ENCODE data around the gene EEF1AKMT2. TPM values are rescaled to one million over a fixed set of nuclear protein-coding genes. Genes with fewer than 3 reads are reported as not detected.

Gene EEF1AKMT2
- total RNA-seq, 2 experiments from 2014 or later: 22.3 to 25.5 TPM

- ATAC-seq (no peak), DNase-seq (no peak)
- peak overlapping the region; percentile 36 for H3K4me3 Mint-ChIP-seq
- peaks cover 17% of the 10 kb centered on the region for H3K36me3 Mint-ChIP-seq (ENCODE audit: low read depth)
- ChIA-PET CTCF (interaction anchor here (0.8 to 9.0 kb wide), 7 partner anchors 10 to 79 kb away, joined by 3 to 92 read pairs (median 4); no protein-coding TSS in a partner anchor), POLR2A (interaction anchor here (1.5 to 1.8 kb wide), 3 partner anchors 9 to 32 kb away, joined by 3 to 10 read pairs (median 5); no protein-coding TSS in a partner anchor)
- H3K9me3 Mint-ChIP-seq (ENCODE audit: insufficient read depth): no peaks in the 10 kb centered on the region
- no peaks in the 10 kb centered on the region for H3K27me3 Mint-ChIP-seq (ENCODE audit: low read depth)
- peak overlapping the region; percentile 62 for H3K27ac Mint-ChIP-seq
- H3K4me1 Mint-ChIP-seq (ENCODE audit: low read depth): peaks cover 71% of the 10 kb centered on the region
Observed at GRCh38 chr10:124728071-124728829, 63.4 kb downstream of the EEF1AKMT2 start.

GRCh38 chr10:124727361-124727960, 64.2 kb downstream of the EEF1AKMT2 start:
- H3K9me3 Mint-ChIP-seq (ENCODE audit: insufficient read depth): no peaks in the 10 kb centered on the region
- H3K4me1 Mint-ChIP-seq (ENCODE audit: low read depth): peaks cover 72% of the 10 kb centered on the region
- DNase-seq (no peak), ATAC-seq (no peak)
- H3K27ac Mint-ChIP-seq: peak overlapping the region; percentile 18
- no peak overlapping the region for H3K4me3 Mint-ChIP-seq
- ChIA-PET CTCF (interaction anchor here (1.1 to 9.0 kb wide), 3 partner anchors 9 to 14 kb away, joined by 4 to 92 read pairs (median 81); no protein-coding TSS in a partner anchor), POLR2A (interaction anchor here (1.5 kb wide), 1 partner anchor 23 kb away, joined by 3 read pairs; no protein-coding TSS in a partner anchor)
- no peaks in the 10 kb centered on the region for H3K27me3 Mint-ChIP-seq (ENCODE audit: low read depth)
- H3K36me3 Mint-ChIP-seq (ENCODE audit: low read depth): peaks cover 13% of the 10 kb centered on the region

- Mint-ChIP-seq H3K9me3 (ENCODE audit: insufficient read depth) (no peaks in the 10 kb centered on the region), H3K36me3 (ENCODE audit: low read depth) (peaks cover 9% of the 10 kb centered on the region), H3K4me1 (ENCODE audit: low read depth) (peaks cover 74% of the 10 kb centered on the region), H3K27me3 (ENCODE audit: low read depth) (no peaks in the 10 kb centered on the region), H3K4me3 (no peak overlapping the region), H3K27ac (no peak overlapping the region)
- ChIA-PET CTCF (interaction anchor here (1.1 to 11.0 kb wide), 5 partner anchors 8 to 79 kb away, joined by 3 to 180 read pairs (median 7); no protein-coding TSS in a partner anchor), POLR2A (interaction anchor here (0.7 to 1.7 kb wide), 3 partner anchors 15 to 74 kb away, joined by 3 read pairs; no protein-coding TSS in a partner anchor)
- DNase-seq (no peak), ATAC-seq (no peak)
Observed at GRCh38 chr10:124725791-124726190, 65.9 kb downstream of the EEF1AKMT2 start.

- POLR2A ChIA-PET: interaction anchor here (1.0 to 1.7 kb wide), 3 partner anchors 8 to 36 kb away, joined by 3 to 4 read pairs (median 3); no protein-coding TSS in a partner anchor
- CTCF ChIA-PET: interaction anchor here (0.8 to 11.0 kb wide), 4 partner anchors 9 to 78 kb away, joined by 3 to 180 read pairs (median 5); no protein-coding TSS in a partner anchor
- H3K9me3 Mint-ChIP-seq (ENCODE audit: insufficient read depth): no peaks in the 10 kb centered on the region
- DNase-seq (no peak), ATAC-seq (no peak)
- H3K36me3 Mint-ChIP-seq (ENCODE audit: low read depth): peaks cover 9% of the 10 kb centered on the region
- H3K27ac Mint-ChIP-seq: no peak overlapping the region
- peaks cover 73% of the 10 kb centered on the region for H3K4me1 Mint-ChIP-seq (ENCODE audit: low read depth)
- H3K4me3 Mint-ChIP-seq: no peak overlapping the region
- H3K27me3 Mint-ChIP-seq (ENCODE audit: low read depth): no peaks in the 10 kb centered on the region
Observed at GRCh38 chr10:124725171-124725631, 66.5 kb downstream of the EEF1AKMT2 start.

- Mint-ChIP-seq H3K4me1 (ENCODE audit: low read depth) (peaks cover 70% of the 10 kb centered on the region), H3K4me3 (no peak overlapping the region), H3K27me3 (ENCODE audit: low read depth) (no peaks in the 10 kb centered on the region), H3K27ac (peak overlapping the region; percentile 5), H3K9me3 (ENCODE audit: insufficient read depth) (no peaks in the 10 kb centered on the region), H3K36me3 (ENCODE audit: low read depth) (peaks cover 11% of the 10 kb centered on the region)
- ChIA-PET CTCF (interaction anchor here (0.8 to 11.0 kb wide), 3 partner anchors 10 to 28 kb away, joined by 3 to 180 read pairs (median 7); no protein-coding TSS in a partner anchor), POLR2A (interaction anchor here (1.0 to 1.7 kb wide), 5 partner anchors 8 to 77 kb away, joined by 3 to 4 read pairs (median 3); no protein-coding TSS in a partner anchor)
- ATAC-seq (no peak), DNase-seq (no peak)
Observed at GRCh38 chr10:124724279-124725027, 67.2 kb downstream of the EEF1AKMT2 start.

GRCh38 chr10:124723826-124724225, 67.9 kb downstream of the EEF1AKMT2 start:
- POLR2A ChIA-PET: interaction anchor here (1.0 to 1.5 kb wide), 5 partner anchors 9 to 76 kb away, joined by 3 to 8 read pairs (median 4); no protein-coding TSS in a partner anchor
- H3K9me3 Mint-ChIP-seq (ENCODE audit: insufficient read depth): no peaks in the 10 kb centered on the region
- CTCF ChIA-PET: interaction anchor here (0.9 to 11.0 kb wide), 4 partner anchors 17 to 183 kb away, joined by 3 to 180 read pairs (median 5); no protein-coding TSS in a partner anchor

GRCh38 chr10:124722798-124723783, 68.6 kb downstream of the EEF1AKMT2 start:
- DNase-seq: peak; percentile 46
- ATAC-seq: peak; percentile 29
- peak overlapping the region; percentile 24 for H3K4me3 Mint-ChIP-seq
- H3K4me1 Mint-ChIP-seq (ENCODE audit: low read depth): peaks cover 70% of the 10 kb centered on the region
- POLR2A ChIA-PET: interaction anchor here (0.7 to 1.5 kb wide), 6 partner anchors 11 to 76 kb away, joined by 3 to 8 read pairs (median 4); no protein-coding TSS in a partner anchor
- H3K27me3 Mint-ChIP-seq (ENCODE audit: low read depth): no peaks in the 10 kb centered on the region
- no peaks in the 10 kb centered on the region for H3K9me3 Mint-ChIP-seq (ENCODE audit: insufficient read depth)
- CTCF ChIA-PET: interaction anchor here (0.9 to 11.0 kb wide), 10 partner anchors 9 to 189 kb away, joined by 3 to 180 read pairs (median 3); no protein-coding TSS in a partner anchor
- H3K27ac Mint-ChIP-seq: peak overlapping the region; percentile 77
- H3K36me3 Mint-ChIP-seq (ENCODE audit: low read depth): peaks cover 8% of the 10 kb centered on the region

More at GRCh38 chr10:124723826-124724225, 67.9 kb downstream of the EEF1AKMT2 start:
- DNase-seq (no peak), ATAC-seq (no peak)
- Mint-ChIP-seq H3K4me1 (ENCODE audit: low read depth) (peaks cover 70% of the 10 kb centered on the region), H3K36me3 (ENCODE audit: low read depth) (peaks cover 8% of the 10 kb centered on the region), H3K27me3 (ENCODE audit: low read depth) (no peaks in the 10 kb centered on the region), H3K27ac (peak overlapping the region; percentile 77), H3K4me3 (no peak overlapping the region)

- H3K36me3 Mint-ChIP-seq (ENCODE audit: low read depth): peaks cover 15% of the 10 kb centered on the region
- H3K9me3 Mint-ChIP-seq (ENCODE audit: insufficient read depth): no peaks in the 10 kb centered on the region
- no peak for DNase-seq
- ATAC-seq: no peak
- ChIA-PET POLR2A (interaction anchor here (1.0 kb wide), 1 partner anchor 20 kb away, joined by 4 read pairs; no protein-coding TSS in a partner anchor), CTCF (interaction anchor here (1.5 to 11.0 kb wide), 5 partner anchors 10 to 72 kb away, joined by 3 to 180 read pairs (median 136); no protein-coding TSS in a partner anchor)
- peak overlapping the region; percentile 23 for H3K27ac Mint-ChIP-seq
- H3K4me3 Mint-ChIP-seq: no peak overlapping the region
- no peaks in the 10 kb centered on the region for H3K27me3 Mint-ChIP-seq (ENCODE audit: low read depth)
- peaks cover 77% of the 10 kb centered on the region for H3K4me1 Mint-ChIP-seq (ENCODE audit: low read depth)
Observed at GRCh38 chr10:124721330-124722045, 70.2 kb downstream of the EEF1AKMT2 start.

- ATAC-seq (peak; percentile 67), DNase-seq (peak; percentile 81)
- no peaks in the 10 kb centered on the region for H3K27me3 Mint-ChIP-seq (ENCODE audit: low read depth)
- H3K9me3 Mint-ChIP-seq (ENCODE audit: insufficient read depth): no peaks in the 10 kb centered on the region
- peak overlapping the region; percentile 71 for H3K4me3 Mint-ChIP-seq
- peaks cover 19% of the 10 kb centered on the region for H3K36me3 Mint-ChIP-seq (ENCODE audit: low read depth)
- ChIA-PET CTCF (interaction anchor here (0.7 to 11.0 kb wide), 25 partner anchors 13 to 236 kb away, joined by 3 to 180 read pairs (median 7); partner anchors contain the start of gene EEF1AKMT2), POLR2A (interaction anchor here (0.5 to 3.3 kb wide), 17 partner anchors 10 to 258 kb away, joined by 3 to 29 read pairs (median 6); partner anchors contain the start of gene LHPP)
- peaks cover 87% of the 10 kb centered on the region for H3K4me1 Mint-ChIP-seq (ENCODE audit: low read depth)
- H3K27ac Mint-ChIP-seq: peak overlapping the region; percentile 84
Observed at GRCh38 chr10:124719213-124719851, 72.4 kb downstream of the EEF1AKMT2 start.

Measured in activated CD8-positive, alpha-beta T cell treated with anti-CD3 and anti-CD28 coated beads, Interleukin-2, amount 10 ng/mL, durations not matched to agents 7 days and 5 days (primary cell).